Measurements from ENCODE around the gene ABHD1. TPM values are rescaled to one million over a fixed set of nuclear protein-coding genes. Genes with fewer than 3 reads are reported as not detected.
A peak's percentile ranks its signal among the peaks of the same experiment; 100 is the strongest.

ABHD1 gene
- total RNA-seq, 3 donors from 2014 or later (not counting 1 experiment from before 2014, with no cell fraction given) = 0.88 to 2.4 (median 1.2) TPM

DNA sequence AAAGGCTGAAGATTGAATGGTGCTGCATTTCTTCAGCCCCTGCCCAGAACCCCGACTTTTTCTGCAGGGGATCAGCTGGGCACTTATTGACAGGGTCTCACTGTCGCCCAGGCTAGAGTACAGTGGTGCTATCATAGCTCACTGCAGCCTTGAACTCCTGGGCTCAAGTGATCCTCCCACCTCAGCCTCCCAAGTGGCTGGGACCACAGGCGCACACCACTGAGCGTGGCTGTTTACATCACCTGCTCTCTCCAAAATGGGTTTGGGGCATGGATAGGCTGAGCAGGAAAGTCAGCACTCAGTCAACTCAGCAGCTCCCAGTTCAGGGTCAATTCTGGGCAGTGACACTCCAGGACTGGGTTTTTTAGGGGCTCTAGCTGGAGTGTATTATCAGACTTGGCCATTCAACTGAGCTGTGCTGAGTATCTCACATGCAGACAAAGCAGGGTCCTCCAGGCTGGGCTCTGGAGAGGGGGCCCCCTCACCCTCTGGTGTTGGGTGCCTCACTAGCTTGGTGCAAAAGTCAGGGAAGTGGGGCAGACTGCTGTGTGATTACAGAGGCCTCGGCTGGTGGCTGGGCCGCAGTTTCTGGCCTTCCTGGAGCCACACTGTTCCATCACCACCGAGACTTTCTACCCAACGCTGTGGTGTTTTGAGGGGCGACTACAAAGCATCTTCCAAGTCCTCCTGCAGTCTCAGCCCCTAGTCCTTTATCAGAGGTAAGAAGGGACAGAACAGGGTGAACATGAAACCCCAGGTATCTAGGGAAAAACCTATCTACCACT, 4.5 kb downstream of the ABHD1 start:
- ATAC-seq (no peak), DNase-seq (no peak)
- Histone ChIP-seq H3K9me3 (ENCODE audit: control insufficient read depth, insufficient read depth, low read length) (no peaks in the 10 kb centered on the region), H3K36me3 (ENCODE audit: control insufficient read depth, insufficient read depth, low read length) (peaks cover 29% of the 10 kb centered on the region), H3K27ac (ENCODE audit: low read length) (no peak overlapping the region), H3K4me3 (ENCODE audit: low read length) (no peak overlapping the region), H3K4me1 (ENCODE audit: control insufficient read depth, insufficient read depth, low read length) (peaks cover 16% of the 10 kb centered on the region), H3K27me3 (ENCODE audit: control insufficient read depth, insufficient read depth, low read length) (no peaks in the 10 kb centered on the region)
- TF ChIP-seq, protein P1, sequence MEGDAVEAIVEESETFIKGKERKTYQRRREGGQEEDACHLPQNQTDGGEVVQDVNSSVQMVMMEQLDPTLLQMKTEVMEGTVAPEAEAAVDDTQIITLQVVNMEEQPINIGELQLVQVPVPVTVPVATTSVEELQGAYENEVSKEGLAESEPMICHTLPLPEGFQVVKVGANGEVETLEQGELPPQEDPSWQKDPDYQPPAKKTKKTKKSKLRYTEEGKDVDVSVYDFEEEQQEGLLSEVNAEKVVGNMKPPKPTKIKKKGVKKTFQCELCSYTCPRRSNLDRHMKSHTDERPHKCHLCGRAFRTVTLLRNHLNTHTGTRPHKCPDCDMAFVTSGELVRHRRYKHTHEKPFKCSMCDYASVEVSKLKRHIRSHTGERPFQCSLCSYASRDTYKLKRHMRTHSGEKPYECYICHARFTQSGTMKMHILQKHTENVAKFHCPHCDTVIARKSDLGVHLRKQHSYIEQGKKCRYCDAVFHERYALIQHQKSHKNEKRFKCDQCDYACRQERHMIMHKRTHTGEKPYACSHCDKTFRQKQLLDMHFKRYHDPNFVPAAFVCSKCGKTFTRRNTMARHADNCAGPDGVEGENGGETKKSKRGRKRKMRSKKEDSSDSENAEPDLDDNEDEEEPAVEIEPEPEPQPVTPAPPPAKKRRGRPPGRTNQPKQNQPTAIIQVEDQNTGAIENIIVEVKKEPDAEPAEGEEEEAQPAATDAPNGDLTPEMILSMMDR (IDR thresholded peaks at IDR 0.05) = no peak
- no peaks in the 10 kb centered on the region for H3K9me3 Mint-ChIP-seq
- H3K4me3 Mint-ChIP-seq = no peak overlapping the region
- intact Hi-C loops (cut with micrococcal nuclease) = no loop called here
- no peaks in the 10 kb centered on the region for H3K36me3 Mint-ChIP-seq
- WGBS (ENCODE audit: insufficient coverage) = 93% methylated on average over 8 of the region's 9 CpGs
- H3K27me3 Mint-ChIP-seq (ENCODE audit: low read depth in 2 of 2) = no peaks in the 10 kb centered on the region
- peaks cover 8 to 25% of the 10 kb centered on the region in 2 donors for H3K4me1 Mint-ChIP-seq
- no peak overlapping the region for H3K27ac Mint-ChIP-seq

DNA sequence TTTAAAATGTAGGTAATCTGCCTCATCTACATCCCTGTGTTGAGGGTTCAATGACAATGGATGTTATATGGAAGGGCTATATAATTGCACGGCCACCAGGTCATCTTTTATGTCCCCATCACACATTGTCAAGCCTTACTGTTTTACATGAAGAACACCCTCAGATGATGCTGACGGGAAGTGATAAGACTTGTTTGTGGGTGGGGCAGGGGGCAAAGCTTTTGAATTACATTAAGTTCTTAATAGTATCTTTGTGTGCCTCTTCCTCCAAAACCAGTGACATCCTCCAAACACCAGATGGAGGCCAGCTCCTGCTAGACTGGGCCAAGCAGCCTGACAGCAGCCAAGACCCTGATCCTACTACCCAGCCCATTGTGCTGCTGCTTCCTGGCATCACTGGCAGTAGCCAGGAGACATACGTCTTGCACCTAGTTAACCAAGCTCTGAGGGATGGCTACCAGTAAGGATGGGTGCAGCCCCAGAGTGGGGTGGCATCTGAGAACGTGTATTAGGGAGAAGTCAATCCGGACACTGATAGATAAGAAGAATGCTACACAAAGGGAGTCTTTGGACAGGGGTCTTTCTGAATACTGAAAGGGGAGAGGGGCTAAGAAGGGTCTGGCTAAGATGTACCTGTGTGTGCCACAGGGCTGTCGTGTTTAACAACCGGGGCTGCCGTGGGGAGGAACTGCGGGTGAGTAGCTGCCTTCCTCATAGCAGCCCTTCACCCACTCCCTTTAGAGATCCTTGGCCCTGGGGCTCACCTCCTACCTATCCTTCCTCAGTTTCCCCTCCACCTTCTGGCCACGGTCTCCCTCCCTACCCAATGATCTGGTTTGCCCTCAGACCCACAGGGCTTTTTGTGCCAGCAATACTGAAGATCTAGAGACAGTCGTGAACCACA, 5.3 kb downstream of the ABHD1 start:
- no peak for DNase-seq
- Histone ChIP-seq H3K9me3 (ENCODE audit: control insufficient read depth, insufficient read depth, low read length) (no peaks in the 10 kb centered on the region), H3K36me3 (ENCODE audit: control insufficient read depth, insufficient read depth, low read length) (peaks cover 29% of the 10 kb centered on the region), H3K27ac (ENCODE audit: low read length) (no peak overlapping the region), H3K27me3 (ENCODE audit: control insufficient read depth, insufficient read depth, low read length) (no peaks in the 10 kb centered on the region), H3K4me3 (ENCODE audit: low read length) (no peak overlapping the region), H3K4me1 (ENCODE audit: control insufficient read depth, insufficient read depth, low read length) (peaks cover 18% of the 10 kb centered on the region)
- H3K4me1 Mint-ChIP-seq = peaks cover 12 to 28% of the 10 kb centered on the region in 2 donors
- H3K27ac Mint-ChIP-seq = peak overlapping the region in 1 of 2 donors; percentile 74
- 94% methylated on average over 9 of the region's 11 CpGs for WGBS (ENCODE audit: insufficient coverage)
- H3K36me3 Mint-ChIP-seq = no peaks in the 10 kb centered on the region
- H3K27me3 Mint-ChIP-seq (ENCODE audit: low read depth in 2 of 2) = no peaks in the 10 kb centered on the region
- H3K4me3 Mint-ChIP-seq = no peak overlapping the region
- no peak for ATAC-seq
- TF ChIP-seq, protein P1 (IDR thresholded peaks at IDR 0.05) = no peak
- intact Hi-C loops (cut with micrococcal nuclease) = no loop called here
- H3K9me3 Mint-ChIP-seq = no peaks in the 10 kb centered on the region

DNA sequence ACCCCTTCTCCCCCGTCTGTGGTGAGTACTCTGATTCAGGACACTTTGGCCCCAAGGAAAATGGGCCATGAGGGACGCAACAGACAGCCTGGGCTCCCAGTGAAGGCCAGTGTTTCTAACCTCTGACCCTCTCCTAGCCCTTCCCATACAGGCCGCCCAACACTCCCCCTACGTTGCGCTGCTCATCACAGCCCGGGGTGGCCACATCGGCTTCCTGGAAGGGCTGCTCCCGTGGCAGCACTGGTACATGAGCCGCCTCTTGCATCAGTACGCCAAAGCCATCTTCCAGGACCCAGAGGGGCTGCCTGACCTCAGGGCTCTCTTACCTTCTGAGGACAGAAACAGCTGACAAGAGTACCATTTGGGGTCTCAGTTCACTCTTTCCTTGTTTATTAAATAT, 6.8 kb downstream of the ABHD1 start:
- H3K36me3 Mint-ChIP-seq = no peaks in the 10 kb centered on the region
- no peaks in the 10 kb centered on the region for H3K9me3 Mint-ChIP-seq
- ATAC-seq (no peak), DNase-seq (peak in 1 of 2 donors; percentile 1)
- H3K27me3 Mint-ChIP-seq (ENCODE audit: low read depth in 2 of 2) = no peaks in the 10 kb centered on the region
- peaks cover 18 to 34% of the 10 kb centered on the region in 2 donors for H3K4me1 Mint-ChIP-seq
- peaks cover 24% of the 10 kb centered on the region for H3K4me1 ChIP-seq (ENCODE audit: control insufficient read depth, insufficient read depth, low read length)
- no peak overlapping the region for H3K27ac ChIP-seq (ENCODE audit: low read length)
- no peak overlapping the region for H3K4me3 Mint-ChIP-seq
- H3K4me3 ChIP-seq (ENCODE audit: low read length) = no peak overlapping the region
- H3K27me3 ChIP-seq (ENCODE audit: control insufficient read depth, insufficient read depth, low read length) = no peaks in the 10 kb centered on the region
- no peaks in the 10 kb centered on the region for H3K9me3 ChIP-seq (ENCODE audit: control insufficient read depth, insufficient read depth, low read length)
- H3K27ac Mint-ChIP-seq = peak overlapping the region in 1 of 2 donors; percentile 74
- peaks cover 29% of the 10 kb centered on the region for H3K36me3 ChIP-seq (ENCODE audit: control insufficient read depth, insufficient read depth, low read length)
- TF ChIP-seq, protein P1 (IDR thresholded peaks at IDR 0.05) = no peak
- intact Hi-C loops (cut with micrococcal nuclease) = loop anchor here (5.0 to 10.0 kb wide), 2 partner anchors 46 to 78 kb away; partner anchors contain the start of genes AGBL5 and KHK
- WGBS (ENCODE audit: insufficient coverage) = 90% methylated on average over 10 of the region's 10 CpGs
